Prostate gland (tissue), 2 donors: Measurements from ENCODE around the gene CES1.

Experiments
- CTCF ChIP-seq, 4 experiments: fragments of 200-600 bp in 2 of 4; fragments of 450-650 bp in 2 of 4; sonication (generic) in 2 of 4; IDR thresholded peaks; 1 replicate in 3 of 4; 2 replicates in 1 of 4; pipeline ENCODE4 v1.5.1; 2016 to 2019; ENCODE audit warnings: antibody characterized with exemption in 4 of 4, mild to moderate bottlenecking in 2 of 4, moderate library complexity in 2 of 4
- POLR2A ChIP-seq: fragments of 450-650 bp; IDR thresholded peaks from one replicate; pipeline ENCODE4 v1.6.1; 2016; ENCODE audit warnings: antibody characterized with exemption, mild to moderate bottlenecking
- POLR2AphosphoS5 ChIP-seq: sonication (generic); formaldehyde crosslinking; IDR thresholded peaks from one replicate; pipeline ENCODE4 v1.6.1; 2017; ENCODE audit warnings: antibody characterized with exemption

GRCh38 chr16:55836158-55836611, 3.3 kb upstream of the CES1 start:
- TF ChIP-seq CTCF (IDR thresholded peaks at IDR 0.05) (no peak), POLR2AphosphoS5 (no peak), POLR2A (no peak)
